ENCODE data around the gene FYCO1.

GRCh38 chr3:45978006-45978761 lies 17.4 kb downstream of the FYCO1 start:
- TF ChIP-seq CTCF (IDR thresholded peaks at IDR 0.05) (no peak), POLR2AphosphoS5 (IDR thresholded peaks at IDR 0.05) (peak in 1 of 2 donors; percentile 27), EP300 (IDR thresholded peaks at IDR 0.05) (peak in 1 of 4 donors; percentile 57)
